ENCODE data around the gene KRTAP10-6. TPM values are rescaled to one million over a fixed set of nuclear protein-coding genes. Genes with fewer than 3 reads are reported as not detected.
A peak's percentile ranks its signal among the peaks of the same experiment; 100 is the strongest.

The KRTAP10-6 gene
- total and polyA plus RNA-seq, 2 of the 8 experiments (the other 6 are each of a cell fraction or from before 2014, with no cell fraction given): 0.12 TPM; not detected in 1

GRCh38 chr21:44568261-44568660, 24.0 kb downstream of the KRTAP10-6 start:
- no peak for TF ChIP-seq KDM4A (IDR thresholded peaks at IDR 0.05; ENCODE audit: low read depth, low read length, severe bottlenecking)
- TF ChIP-seq EGR1 (IDR thresholded peaks at IDR 0.05; ENCODE audit: borderline replicate concordance, low read depth, low read length): no peak
- TF ChIP-seq SUZ12 (IDR thresholded peaks at IDR 0.05; ENCODE audit: low read length): no peak
- TF ChIP-seq SP2 (IDR thresholded peaks at IDR 0.05; ENCODE audit: low read length): no peak
- Histone ChIP-seq H2BK5ac (ENCODE audit: low read depth, low read length) (no peak overlapping the region), H3K9me3 (ENCODE audit: insufficient read depth in 2 of 2, low read depth in 1 of 2, low read length in 1 of 2) (peaks cover 7 to 13% of the 10 kb centered on the region in 2 experiments; a peak in 3 of 4 replicates), H4K5ac (ENCODE audit: insufficient read length, low read depth, low read length) (no peak overlapping the region), H4K91ac (replicated peaks; ENCODE audit: insufficient read length, low read length) (no peak overlapping the region), H3K4ac (replicated peaks; ENCODE audit: insufficient read length, low read depth, low read length) (no peak overlapping the region), H3K36me3 (ENCODE audit: control insufficient read depth in 2 of 4, insufficient read depth in 4 of 4, low read length in 3 of 4) (no peaks in the 10 kb centered on the region), H3K14ac (ENCODE audit: insufficient read length) (no peak overlapping the region), H3K27ac (ENCODE audit: low read depth, low read length) (no peak overlapping the region), H2BK12ac (ENCODE audit: low read depth, low read length) (no peak overlapping the region), H2BK20ac (ENCODE audit: low read length) (no peak overlapping the region), H3K79me1 (ENCODE audit: low read depth, low read length) (no peaks in the 10 kb centered on the region), H2AK5ac (ENCODE audit: low read depth, low read length) (no peak overlapping the region), H2AFZ (ENCODE audit: low read length) (no peak overlapping the region; the same call in 1 of the 2 replicates), H3K79me2 (ENCODE audit: control insufficient read depth in 1 of 2, insufficient read depth in 2 of 2, low read length in 2 of 2) (no peaks in the 10 kb centered on the region), H3K23me2 (ENCODE audit: low read depth, low read length) (no peaks in the 10 kb centered on the region; the same call in 1 of the 2 replicates), H3K23ac (ENCODE audit: insufficient read length) (no peak overlapping the region), H3K4me1 (replicated peaks in 1 of 4; ENCODE audit: control insufficient read depth in 3 of 4, insufficient read depth in 4 of 4, low read length in 3 of 4) (peaks cover 0 to 3% (median 0%) of the 10 kb centered on the region in 4 experiments; a peak in 1 of 7 replicates), H3K4me2 (ENCODE audit: insufficient read depth in 1 of 2, low read depth in 2 of 2, low read length in 2 of 2) (no peak overlapping the region), H4K20me1 (replicated peaks in 1 of 2; ENCODE audit: control insufficient read depth in 1 of 2, insufficient read depth in 2 of 2, low read length in 2 of 2) (no peaks in the 10 kb centered on the region), H2BK15ac (ENCODE audit: low read length) (no peak overlapping the region), H3K18ac (ENCODE audit: extremely low read depth, low read length) (no peak overlapping the region; the same call in 1 of the 2 replicates), H3K56ac (replicated peaks; ENCODE audit: insufficient read length, low read depth, low read length) (no peak overlapping the region), H3K9ac (replicated peaks in 1 of 4; ENCODE audit: extremely low read depth in 1 of 4, low read depth in 3 of 4, low read length in 3 of 4) (no peak overlapping the region), H3K27me3 (replicated peaks in 1 of 4; ENCODE audit: control insufficient read depth in 3 of 4, extremely low read depth in 1 of 4, insufficient read depth in 3 of 4, low read length in 3 of 4) (no peaks in the 10 kb centered on the region), H2BK120ac (replicated peaks; ENCODE audit: low read depth, low read length) (no peak overlapping the region), H3K4me3 (ENCODE audit: extremely low read depth in 1 of 4, insufficient read depth in 2 of 4, low read depth in 3 of 4, low read length in 4 of 4) (no peak overlapping the region), H4K8ac (ENCODE audit: extremely low read depth, insufficient read depth, low read length) (peak overlapping the region; percentile 57; the same call in 1 of the 2 replicates)
- ChIA-PET CTCF (ENCODE audit: partially characterized antibody) (interaction anchor here (0.7 to 1.6 kb wide), 4 partner anchors 10 to 41 kb away, joined by 3 to 5 read pairs (median 3); partner anchors contain the start of genes KRTAP10-3 and KRTAP10-5), POLR2A (ENCODE audit: partially characterized antibody) (no interaction called here)
- 91% methylated on average over 12 of the region's 12 CpGs; no CpG with 5 or more reads in 1 of the 2 experiments for WGBS, 2 experiments (ENCODE audit: extremely low coverage in 1 of 2, insufficient coverage in 1 of 2, insufficient read length in 1 of 2, insufficient replicate concordance in 2 of 2, low coverage in 1 of 2, low lambda C conversion rate in 2 of 2, missing lambda C conversion rate in 1 of 2)
- DNase-seq (ENCODE audit: low read depth in 1 of 2, low spot score in 2 of 2): no peak
- FAIRE-seq: no peak
